Bladder microvascular endothelial cell (primary cell): ENCODE data around the gene MPDU1. TPM values are rescaled to one million over a fixed set of nuclear protein-coding genes. Genes with fewer than 3 reads are reported as not detected.

ENCODE experiments used
- total RNA-seq: library from RNA; depleted of rRNA; stranded (reverse); fragments of >200 nt; gene quantifications from 2 replicates; pipeline ENCODE4 v1.2.3, GENCODE V29; 2014

The MPDU1 gene
- total RNA-seq, result 57.5 and 91.6 TPM in 2 replicates

GRCh38 chr17:7583253-7584109 is at the start of gene MPDU1:
Gene MPDU1, plus strand, starts transcription at chr17:7583852. Its CDS starts 11 bp downstream, at chr17:7583863.

GRCh38 chr17:7548585-7549400 is 34.9 kb upstream of the MPDU1 start, which contains the start of gene TNFSF12:
Gene TNFSF12, plus strand, starts transcription at chr17:7549058. Its CDS starts 96 bp downstream, at chr17:7549154.

GRCh38 chr17:7558544-7559319 is 24.9 kb upstream of the MPDU1 start, which contains the start of gene TNFSF13:
Gene TNFSF13, plus strand, starts transcription at chr17:7558750. Its CDS starts 290 bp downstream, at chr17:7559040.

GRCh38 chr17:7561589-7562207 is 22.0 kb upstream of the MPDU1 start, which contains the start of gene SENP3:
Gene SENP3, plus strand, starts transcription at chr17:7561919. Its CDS starts 1,158 bp downstream, at chr17:7563077.

GRCh38 chr17:7579001-7579833 is 4.4 kb upstream of the MPDU1 start, which contains the start of gene CD68:
Gene CD68, plus strand, starts transcription at chr17:7579638. Its CDS starts 40 bp downstream, at chr17:7579678.

GRCh38 chr17:7589891-7590691 is 6.4 kb downstream of the MPDU1 start, which contains the start of gene SOX15:
Gene SOX15, minus strand, starts transcription at chr17:7590094. Its CDS starts 418 bp downstream, at chr17:7589676.

GRCh38 chr17:7614425-7615264 is 31.0 kb downstream of the MPDU1 start, which contains the start of gene FXR2:
Gene FXR2, minus strand, starts transcription at chr17:7614897. Its CDS starts 365 bp downstream, at chr17:7614532.

GRCh38 chr17:7627250-7628121 is 43.8 kb downstream of the MPDU1 start, which contains the start of gene SAT2:
Gene SAT2, minus strand, starts transcription at chr17:7627821. Its CDS starts 186 bp downstream, at chr17:7627635.

GRCh38 chr17:7629939-7630571 is 46.4 kb downstream of the MPDU1 start, which contains the start of gene SHBG:
Gene SHBG, plus strand, starts transcription at chr17:7630135. Its CDS starts 38 bp downstream, at chr17:7630173.

Other genes with a start within 250 kb of the MPDU1 start
- not detected in 2 replicates for gene ACAP1, start 247.3 kb upstream of the MPDU1 start, total RNA-seq
- gene KCTD11, start 231.7 kb upstream of the MPDU1 start, total RNA-seq, result 1.1 and 2.3 TPM in 2 replicates
- gene TMEM95, start 228.7 kb upstream of the MPDU1 start, total RNA-seq, result not detected in 2 replicates
- gene TNK1, start 202.8 kb upstream of the MPDU1 start, total RNA-seq, result 0.49 and 1.6 TPM in 2 replicates
- 16.7 and 36.8 TPM in 2 replicates for gene PLSCR3, start 189.3 kb upstream of the MPDU1 start, total RNA-seq
- gene TMEM256, start 179.8 kb upstream of the MPDU1 start, total RNA-seq, result 48.8 and 118 TPM in 2 replicates
- gene NLGN2, start 176.0 kb upstream of the MPDU1 start, total RNA-seq, result 1.3 and 7.6 TPM in 2 replicates
- not detected in 2 replicates for gene SPEM1, start 163.5 kb upstream of the MPDU1 start, total RNA-seq
- gene SPEM2, start 158.2 kb upstream of the MPDU1 start, total RNA-seq, result not detected in 2 replicates
- gene SPEM3, start 155.0 kb upstream of the MPDU1 start, total RNA-seq, result not detected in 2 replicates
- gene TMEM102, start 148.4 kb upstream of the MPDU1 start, total RNA-seq, result 6.0 and 8.4 TPM in 2 replicates
- 0.16 and 0.50 TPM in 2 replicates for gene FGF11, start 144.3 kb upstream of the MPDU1 start, total RNA-seq
- gene CHRNB1, start 138.8 kb upstream of the MPDU1 start, total RNA-seq, result 7.6 and 9.4 TPM in 2 replicates
- gene ZBTB4, start 104.2 kb upstream of the MPDU1 start, total RNA-seq, result 6.3 and 14.2 TPM in 2 replicates
- not detected in 2 replicates for gene SLC35G6, start 102.4 kb upstream of the MPDU1 start, total RNA-seq
- gene POLR2A, start 99.5 kb upstream of the MPDU1 start, total RNA-seq, result 76.9 and 161 TPM in 2 replicates
- gene TNFSF12, start 34.8 kb upstream of the MPDU1 start, total RNA-seq, result 7.8 and 17.1 TPM in 2 replicates
- 0.69 and 0.81 TPM in 2 replicates for gene TNFSF13, start 25.1 kb upstream of the MPDU1 start, total RNA-seq
- 62.7 and 79.3 TPM in 2 replicates for gene SENP3, start 21.9 kb upstream of the MPDU1 start, total RNA-seq
- 0.65 and 1.1 TPM in 2 replicates for gene CD68, start 4.2 kb upstream of the MPDU1 start, total RNA-seq
- gene SOX15, start 6.2 kb downstream of the MPDU1 start, total RNA-seq, result 0.06 and 0.49 TPM in 2 replicates
- gene FXR2, start 31.0 kb downstream of the MPDU1 start, total RNA-seq, result 28.2 and 35.0 TPM in 2 replicates
- gene SAT2, start 44.0 kb downstream of the MPDU1 start, total RNA-seq, result 26.4 and 27.4 TPM in 2 replicates
- 0.38 TPM in 1 of 2 replicates, not detected in the other for gene SHBG, start 46.3 kb downstream of the MPDU1 start, total RNA-seq
- not detected in 2 replicates for gene ATP1B2, start 67.1 kb downstream of the MPDU1 start, total RNA-seq
- gene TP53, start 103.6 kb downstream of the MPDU1 start, total RNA-seq, result 29.0 and 64.8 TPM in 2 replicates
- gene WRAP53, start 104.6 kb downstream of the MPDU1 start, total RNA-seq, result 8.0 and 11.8 TPM in 2 replicates
- 0.16 and 0.57 TPM in 2 replicates for gene EFNB3, start 121.3 kb downstream of the MPDU1 start, total RNA-seq
- under 0.01 and 0.49 TPM in 2 replicates for gene DNAH2, start 133.9 kb downstream of the MPDU1 start, total RNA-seq